Activated naive CD4-positive, alpha-beta T cell treated with anti-CD3 and anti-CD28 coated beads, Interleukin-2, amount 50 U/mL, for 72 hours (primary cell): ENCODE measurements around the gene RBBP5. TPM values are rescaled to one million over a fixed set of nuclear protein-coding genes. Genes with fewer than 3 reads are reported as not detected.

Experiments used
- ATAC-seq, 2 donors: fragments of 150-1000 bp; cut with Tn5 transposase; 2 replicates each; pipeline ENCODE4 v1.10.0; 2021; ENCODE audit warnings: mild to moderate bottlenecking in 2 of 2, moderate library complexity in 2 of 2
- DNase-seq, 2 donors: peaks; one replicate each; pipeline ENCODE4 v3.0.0; 2021 to 2022; ENCODE audit warnings: low spot score in 2 of 2
- H3K27ac Mint-ChIP-seq, 2 donors: one replicate each; pipeline ENCODE4 v1.8.0; 2022; ENCODE audit warnings: mild to moderate bottlenecking in 2 of 2, mixed read lengths in 2 of 2
- H3K36me3 Mint-ChIP-seq, 2 donors: one replicate each; pipeline ENCODE4 v1.8.0; 2022; ENCODE audit warnings: mixed read lengths in 2 of 2
- H3K9me3 Mint-ChIP-seq, 2 donors: one replicate each; pipeline ENCODE4 v1.8.0; 2022; ENCODE audit warnings: mixed read lengths in 2 of 2
- total RNA-seq, 2 donors: library from RNA; stranded (reverse); gene quantifications; one replicate each; pipeline ENCODE4 v1.2.3, GENCODE V29; 2022

The RBBP5 gene
- total RNA-seq, 2 donors from 2014 or later = 19.3 to 24.6 TPM

GRCh38 chr1:205142102-205142469 is 20.3 kb upstream of the RBBP5 start:
- ATAC-seq = peak; percentile 15 to 25
- Mint-ChIP-seq H3K27ac (peak overlapping the region in 1 of 2 donors; percentile 24), H3K36me3 (no peaks in the 10 kb centered on the region), H3K9me3 (no peaks in the 10 kb centered on the region)
- no peak for DNase-seq

- DNase-seq = peak in 1 of 2 donors; percentile 78
- peak; percentile 85 to 88 for ATAC-seq
- Mint-ChIP-seq H3K27ac (peak overlapping the region in 1 of 2 donors; percentile 24), H3K36me3 (no peaks in the 10 kb centered on the region), H3K9me3 (no peaks in the 10 kb centered on the region)
Observed at GRCh38 chr1:205141236-205142101, 19.7 kb upstream of the RBBP5 start.

- Mint-ChIP-seq H3K9me3 (no peaks in the 10 kb centered on the region), H3K36me3 (no peaks in the 10 kb centered on the region), H3K27ac (no peak overlapping the region)
- no peak for DNase-seq
- ATAC-seq = no peak
Observed at GRCh38 chr1:205140113-205140512, 18.3 kb upstream of the RBBP5 start.

- ATAC-seq (no peak), DNase-seq (no peak)
- no peaks in the 10 kb centered on the region for H3K9me3 Mint-ChIP-seq
- H3K36me3 Mint-ChIP-seq = no peaks in the 10 kb centered on the region
- H3K27ac Mint-ChIP-seq = no peak overlapping the region
Observed at GRCh38 chr1:205137901-205138300, 16.1 kb upstream of the RBBP5 start.

GRCh38 chr1:205133287-205133686 is 11.5 kb upstream of the RBBP5 start:
- H3K36me3 Mint-ChIP-seq = no peaks in the 10 kb centered on the region
- H3K9me3 Mint-ChIP-seq = no peaks in the 10 kb centered on the region
- no peak overlapping the region for H3K27ac Mint-ChIP-seq
- no peak for ATAC-seq
- DNase-seq = no peak

GRCh38 chr1:205129447-205130029 is 7.8 kb upstream of the RBBP5 start:
- Mint-ChIP-seq H3K27ac (no peak overlapping the region), H3K9me3 (no peaks in the 10 kb centered on the region), H3K36me3 (no peaks in the 10 kb centered on the region)
- DNase-seq = no peak
- no peak for ATAC-seq

- ATAC-seq (no peak), DNase-seq (no peak)
- no peaks in the 10 kb centered on the region for H3K9me3 Mint-ChIP-seq
- H3K27ac Mint-ChIP-seq = no peak overlapping the region
- H3K36me3 Mint-ChIP-seq = no peaks in the 10 kb centered on the region
Observed at GRCh38 chr1:205128050-205128449, 6.3 kb upstream of the RBBP5 start.

- DNase-seq (no peak), ATAC-seq (no peak)
- no peaks in the 10 kb centered on the region for H3K9me3 Mint-ChIP-seq
- H3K36me3 Mint-ChIP-seq = no peaks in the 10 kb centered on the region
- H3K27ac Mint-ChIP-seq = no peak overlapping the region
Observed at GRCh38 chr1:205127646-205128045, 5.9 kb upstream of the RBBP5 start.

GRCh38 chr1:205124726-205125125 is 2.9 kb upstream of the RBBP5 start:
- Mint-ChIP-seq H3K36me3 (peaks cover 8 to 16% of the 10 kb centered on the region in 2 donors), H3K9me3 (no peaks in the 10 kb centered on the region), H3K27ac (no peak overlapping the region)
- DNase-seq = no peak
- no peak for ATAC-seq

- DNase-seq (no peak), ATAC-seq (no peak)
- peaks cover 8 to 16% of the 10 kb centered on the region in 2 donors for H3K36me3 Mint-ChIP-seq
- no peaks in the 10 kb centered on the region for H3K9me3 Mint-ChIP-seq
- H3K27ac Mint-ChIP-seq = peak overlapping the region; percentile 92 to 100
Observed at GRCh38 chr1:205122489-205122882, 708 bp upstream of the RBBP5 start.

GRCh38 chr1:205118752-205119151 is 3.0 kb downstream of the RBBP5 start:
- DNase-seq = no peak
- H3K36me3 Mint-ChIP-seq = peaks cover 8 to 16% of the 10 kb centered on the region in 2 donors
- ATAC-seq = no peak
- H3K9me3 Mint-ChIP-seq = no peaks in the 10 kb centered on the region
- peak overlapping the region in 1 of 2 donors; percentile 92 for H3K27ac Mint-ChIP-seq

- Mint-ChIP-seq H3K27ac (no peak overlapping the region), H3K9me3 (no peaks in the 10 kb centered on the region), H3K36me3 (peaks cover 0 to 5% of the 10 kb centered on the region in 2 donors)
- ATAC-seq (peak in 1 of 2 donors; percentile 62), DNase-seq (no peak)
Observed at GRCh38 chr1:205111354-205111753, 10.4 kb downstream of the RBBP5 start.

- H3K9me3 Mint-ChIP-seq = no peaks in the 10 kb centered on the region
- no peak for ATAC-seq
- peaks cover 0 to 5% of the 10 kb centered on the region in 2 donors for H3K36me3 Mint-ChIP-seq
Observed at GRCh38 chr1:205109711-205110110, 12.1 kb downstream of the RBBP5 start.

GRCh38 chr1:205109269-205109668 is 12.5 kb downstream of the RBBP5 start:
- H3K27ac Mint-ChIP-seq = no peak overlapping the region
- ATAC-seq (no peak), DNase-seq (no peak)
- peaks cover 0 to 5% of the 10 kb centered on the region in 2 donors for H3K36me3 Mint-ChIP-seq
- H3K9me3 Mint-ChIP-seq = no peaks in the 10 kb centered on the region

More at GRCh38 chr1:205109711-205110110, 12.1 kb downstream of the RBBP5 start:
- DNase-seq = no peak
- no peak overlapping the region for H3K27ac Mint-ChIP-seq

- no peak for ATAC-seq
- DNase-seq = no peak
- Mint-ChIP-seq H3K9me3 (no peaks in the 10 kb centered on the region), H3K36me3 (peaks cover 4 to 10% of the 10 kb centered on the region in 2 donors), H3K27ac (no peak overlapping the region)
Observed at GRCh38 chr1:205108464-205108863, 13.3 kb downstream of the RBBP5 start.

GRCh38 chr1:205107327-205107726 is 14.5 kb downstream of the RBBP5 start:
- no peaks in the 10 kb centered on the region for H3K9me3 Mint-ChIP-seq
- no peak for ATAC-seq
- DNase-seq = no peak
- H3K36me3 Mint-ChIP-seq = peaks cover 4 to 8% of the 10 kb centered on the region in 2 donors
- no peak overlapping the region for H3K27ac Mint-ChIP-seq

- DNase-seq = no peak
- peaks cover 4 to 7% of the 10 kb centered on the region in 2 donors for H3K36me3 Mint-ChIP-seq
Observed at GRCh38 chr1:205102404-205102803, 19.4 kb downstream of the RBBP5 start.

GRCh38 chr1:205098242-205098641 is 23.5 kb downstream of the RBBP5 start:
- H3K9me3 Mint-ChIP-seq = no peaks in the 10 kb centered on the region
- no peaks in the 10 kb centered on the region for H3K36me3 Mint-ChIP-seq
- ATAC-seq (no peak), DNase-seq (no peak)
- H3K27ac Mint-ChIP-seq = no peak overlapping the region

More at GRCh38 chr1:205102404-205102803, 19.4 kb downstream of the RBBP5 start:
- no peak for ATAC-seq
- no peaks in the 10 kb centered on the region for H3K9me3 Mint-ChIP-seq
- peak overlapping the region in 1 of 2 donors; percentile 37 for H3K27ac Mint-ChIP-seq
